Renal cortex interstitium (tissue), 11 donors: ENCODE results near the gene NR1H2. TPM values are rescaled to one million over a fixed set of nuclear protein-coding genes. Genes with fewer than 3 reads are reported as not detected.

Experiments
- DNase-seq, 11 donors: peaks; one replicate each; pipeline ENCODE4 v3.0.0-alpha.2; 2013; ENCODE audit warnings: low read depth in 9 of 11, low spot score in 4 of 11; ENCODE audit errors: extremely low read depth in 1 of 11
- polyA plus RNA-seq, 3 donors: library from polyadenylated mRNA; unstranded; fragments of 120-200 nt; gene quantifications; one replicate each; pipeline ENCODE4 v1.2.1, GENCODE V29; 2013; ENCODE audit not compliant: insufficient read length in 3 of 3

NR1H2 gene
- polyA plus RNA-seq, 3 donors = 25.0 to 43.5 (median 38.5) TPM

DNA sequence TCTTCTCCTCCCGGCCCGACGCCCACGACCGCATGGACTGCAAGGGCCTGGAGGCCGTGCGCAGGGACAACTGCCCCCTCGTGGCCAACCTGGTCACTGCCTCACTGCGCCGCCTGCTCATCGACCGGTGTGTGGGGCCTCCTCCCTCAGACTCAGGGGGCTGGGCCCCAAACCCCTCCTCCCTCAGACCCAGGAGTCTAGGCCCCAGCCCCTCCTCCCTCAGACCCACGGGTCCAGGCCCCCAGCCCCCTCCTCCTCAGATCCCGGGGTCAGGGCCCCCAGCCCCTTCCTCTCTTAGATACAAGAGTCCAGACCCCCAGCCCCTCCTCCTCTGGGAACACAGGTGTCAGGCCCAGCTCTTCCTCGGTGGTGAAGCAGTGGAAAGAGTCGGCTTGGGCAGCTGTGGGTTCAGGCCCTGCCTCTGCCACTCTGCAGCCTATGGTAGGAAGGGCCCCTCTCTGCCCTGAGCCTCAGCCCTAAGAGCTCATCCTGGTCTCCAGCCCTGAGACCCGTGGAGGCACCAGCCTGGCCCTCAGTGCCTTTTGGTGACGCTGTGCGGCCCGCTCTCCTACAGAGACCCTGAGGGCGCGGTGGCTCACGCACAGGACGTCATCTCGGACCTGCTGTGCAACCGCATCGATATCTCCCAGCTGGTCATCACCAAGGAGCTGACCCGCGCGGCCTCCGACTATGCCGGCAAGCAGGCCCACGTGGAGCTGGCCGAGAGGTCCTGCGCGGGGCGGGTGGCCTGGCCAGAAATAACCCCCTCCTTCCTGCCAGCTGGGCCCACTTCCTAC, 38.8 kb downstream of the NR1H2 start:
- peak in 6 of 11 donors; percentile 36 to 63 (median 50) for DNase-seq

DNA sequence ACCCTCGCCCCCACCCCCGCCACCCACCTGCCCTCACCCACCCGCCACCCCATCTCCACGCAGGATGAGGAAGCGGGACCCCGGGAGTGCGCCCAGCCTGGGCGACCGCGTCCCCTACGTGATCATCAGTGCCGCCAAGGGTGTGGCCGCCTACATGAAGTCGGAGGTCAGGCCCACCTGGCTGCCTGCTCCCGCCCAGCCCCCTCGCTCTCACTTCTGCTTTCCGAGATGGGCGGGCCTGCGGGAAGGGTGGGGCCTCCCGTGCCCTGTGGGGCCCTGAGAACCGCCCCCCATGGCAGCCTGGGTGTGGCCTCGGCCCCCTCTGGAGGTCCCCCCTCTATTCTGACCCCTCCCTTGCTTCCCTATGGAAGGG, 39.4 kb downstream of the NR1H2 start:
- DNase-seq = no peak

DNA sequence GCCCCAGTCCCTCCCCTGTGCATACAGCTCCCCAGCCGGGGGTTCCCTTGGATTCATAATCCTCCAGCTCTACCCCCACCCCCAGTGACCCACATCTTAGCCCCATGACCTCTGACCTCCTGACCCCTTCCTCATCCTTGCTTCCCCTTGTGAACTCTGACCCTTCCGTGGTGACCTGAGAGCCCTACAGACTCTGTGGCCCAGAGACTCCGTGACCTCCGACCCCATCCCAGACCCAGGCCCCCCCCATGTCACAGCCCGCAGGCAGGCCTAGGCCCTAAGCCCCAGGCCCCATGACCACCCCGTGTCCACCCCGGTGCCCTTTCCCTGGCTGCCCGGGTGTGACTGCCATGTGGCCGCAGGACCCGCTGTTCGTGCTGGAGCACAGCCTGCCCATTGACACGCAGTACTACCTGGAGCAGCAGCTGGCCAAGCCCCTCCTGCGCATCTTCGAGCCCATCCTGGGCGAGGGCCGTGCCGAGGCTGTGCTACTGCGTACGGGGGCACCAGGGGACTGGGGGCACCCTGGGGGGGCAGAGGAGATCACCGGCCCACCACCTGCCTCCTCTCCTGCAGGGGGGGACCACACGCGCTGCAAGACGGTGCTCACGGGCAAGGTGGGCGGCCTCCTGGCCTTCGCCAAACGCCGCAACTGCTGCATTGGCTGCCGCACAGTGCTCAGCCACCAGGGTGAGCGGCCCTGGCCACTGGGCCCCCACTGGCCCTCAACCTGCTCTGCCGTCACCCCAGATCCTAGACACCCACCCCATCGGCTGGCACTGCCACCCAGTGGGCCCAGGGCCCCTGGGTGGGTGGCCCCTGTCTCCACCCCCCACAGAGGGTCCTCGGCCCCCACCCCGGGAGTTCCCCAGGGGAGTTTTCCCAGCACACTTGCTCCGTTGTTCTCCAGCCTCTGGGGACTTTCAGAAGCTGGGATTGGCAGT, 40.0 kb downstream of the NR1H2 start:
- DNase-seq = no peak

DNA sequence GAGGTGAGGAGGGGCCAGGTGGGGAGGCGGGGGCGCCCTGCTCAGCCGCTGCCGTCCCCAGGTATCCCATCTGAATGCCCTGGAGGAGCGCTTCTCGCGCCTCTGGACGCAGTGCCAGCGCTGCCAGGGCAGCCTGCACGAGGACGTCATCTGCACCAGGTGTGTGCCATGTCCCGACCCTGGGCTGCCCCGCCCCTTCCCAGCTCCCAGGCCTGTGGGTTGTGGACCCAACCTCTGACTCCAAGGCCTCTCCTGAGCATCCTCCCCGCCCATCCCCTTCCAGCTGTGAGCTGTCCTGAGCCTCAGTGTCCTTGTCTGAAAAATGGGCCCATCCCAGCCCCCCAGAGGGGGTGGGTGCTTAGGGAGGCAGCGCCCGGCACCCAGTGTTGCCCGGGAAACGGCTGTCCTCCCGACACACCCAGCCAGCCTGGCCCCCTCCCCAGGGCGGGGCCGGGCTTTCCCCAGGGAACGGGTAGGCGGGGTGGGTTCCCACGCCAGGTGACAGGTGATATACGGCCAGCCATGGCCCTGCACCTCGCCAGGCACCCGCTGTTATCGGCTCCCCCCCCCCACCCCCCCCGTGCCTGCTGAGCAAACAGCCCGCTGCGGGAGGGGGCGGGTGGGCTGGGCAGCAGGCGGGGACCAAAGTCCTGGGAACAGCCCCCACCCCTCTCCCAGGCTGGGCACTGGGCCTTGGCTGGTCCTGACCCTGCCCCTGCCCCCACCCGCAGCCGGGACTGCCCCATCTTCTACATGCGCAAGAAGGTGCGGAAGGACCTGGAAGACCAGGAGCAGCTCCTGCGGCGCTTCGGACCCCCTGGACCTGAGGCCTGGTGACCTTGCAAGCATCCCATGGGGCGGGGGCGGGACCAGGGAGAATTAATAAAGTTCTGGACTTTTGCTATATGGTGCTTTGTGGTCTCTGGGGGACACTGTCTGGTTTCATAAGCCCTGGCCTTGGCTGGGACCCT, 41.1 kb downstream of the NR1H2 start:
- no peak for DNase-seq

DNA sequence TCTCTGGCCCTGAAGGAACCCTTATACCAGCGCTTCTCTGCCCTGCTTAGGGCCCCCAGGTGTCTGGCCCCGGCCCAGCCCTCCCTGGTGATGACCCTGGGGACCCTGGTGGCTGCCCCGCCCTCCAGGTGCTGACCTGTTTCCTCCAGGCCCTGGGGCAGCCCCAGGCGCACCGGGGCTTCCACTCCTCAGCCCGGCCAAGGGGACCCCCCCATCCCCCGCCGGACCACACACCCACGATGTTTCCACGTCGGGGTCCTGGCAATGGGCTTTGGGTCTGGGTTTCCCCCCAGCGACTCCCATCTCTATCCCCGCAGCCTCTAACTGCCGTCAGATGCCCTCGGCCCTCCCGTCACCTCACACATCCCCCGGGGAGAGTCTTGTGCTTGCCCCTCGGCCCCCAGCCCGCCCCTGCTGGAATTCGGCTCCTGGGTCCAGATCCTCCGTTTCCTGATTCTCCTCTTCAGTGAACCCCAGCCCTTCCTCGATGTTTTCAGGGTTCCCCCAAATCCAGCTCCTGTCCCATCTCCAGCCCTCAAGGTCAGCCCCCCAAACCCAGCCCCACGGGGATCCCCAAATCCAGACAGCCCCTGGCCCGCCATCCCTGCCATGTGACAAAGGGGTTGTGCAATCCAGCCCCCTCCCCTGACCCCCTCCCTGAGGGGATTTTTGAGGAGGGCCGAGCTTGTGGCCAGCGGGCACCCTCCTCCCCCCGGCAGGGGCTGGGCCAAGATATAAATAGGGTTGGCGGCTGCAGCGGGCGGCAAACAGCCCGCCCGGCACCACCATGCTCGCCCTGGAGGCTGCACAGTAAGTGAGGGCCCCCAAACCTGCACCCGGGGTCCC, 42.1 kb downstream of the NR1H2 start, which contains the start of gene SPIB:
SPIB (plus strand) TSS at position 763 of the 846 bp plus-strand sequence; CDS start at position 788, 25 bp downstream.
- DNase-seq = no peak

DNA sequence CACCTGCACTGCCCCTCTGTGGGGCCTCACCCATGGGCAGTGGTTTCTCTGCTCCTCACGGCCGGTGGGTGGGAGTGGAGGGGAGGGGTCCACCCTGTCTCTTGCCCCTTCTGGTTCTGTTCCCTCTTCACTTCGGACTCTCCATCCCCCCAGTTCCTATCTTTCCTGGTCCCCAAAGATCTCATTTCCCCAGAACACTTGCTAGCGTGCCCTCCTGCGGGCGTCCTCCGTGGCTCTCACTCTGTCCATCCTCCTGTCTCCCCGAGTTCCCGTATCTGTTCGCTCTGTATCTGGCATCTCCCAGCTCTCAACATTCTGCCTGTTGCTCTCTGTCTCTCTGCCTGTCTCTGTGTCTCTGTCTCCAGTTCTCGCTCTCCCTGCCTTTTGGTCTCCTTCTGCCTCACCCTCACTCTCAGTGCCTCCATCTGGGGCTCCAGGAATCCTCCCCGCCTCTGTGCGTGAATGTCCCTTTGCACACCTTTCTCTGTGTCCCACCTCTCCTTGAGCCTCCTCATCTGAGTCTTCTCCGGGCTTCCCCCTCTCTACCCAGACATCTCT, 42.8 kb downstream of the NR1H2 start:
- no peak for DNase-seq

DNA sequence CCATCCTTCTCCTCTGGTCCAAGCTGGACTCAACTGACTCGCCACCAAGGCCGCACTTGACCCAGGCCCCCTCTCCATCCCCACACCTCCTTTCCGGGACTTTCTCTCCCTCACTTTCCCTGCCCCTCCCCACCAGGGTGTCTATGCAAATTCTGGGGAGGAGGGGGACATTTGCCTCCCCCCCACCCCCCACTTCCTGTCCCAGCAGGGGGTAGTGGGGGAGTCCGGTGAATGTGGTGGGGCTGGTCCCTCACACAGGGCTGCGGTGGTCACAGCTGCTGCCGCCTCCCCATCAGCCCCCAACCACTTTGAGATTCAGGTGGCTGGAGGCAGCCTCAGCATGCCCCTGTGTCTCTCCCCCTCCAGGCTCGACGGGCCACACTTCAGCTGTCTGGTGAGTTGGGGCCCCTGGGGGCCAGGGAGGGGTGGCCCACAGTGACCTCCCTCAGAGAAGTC, 43.4 kb downstream of the NR1H2 start:
- DNase-seq = no peak

DNA sequence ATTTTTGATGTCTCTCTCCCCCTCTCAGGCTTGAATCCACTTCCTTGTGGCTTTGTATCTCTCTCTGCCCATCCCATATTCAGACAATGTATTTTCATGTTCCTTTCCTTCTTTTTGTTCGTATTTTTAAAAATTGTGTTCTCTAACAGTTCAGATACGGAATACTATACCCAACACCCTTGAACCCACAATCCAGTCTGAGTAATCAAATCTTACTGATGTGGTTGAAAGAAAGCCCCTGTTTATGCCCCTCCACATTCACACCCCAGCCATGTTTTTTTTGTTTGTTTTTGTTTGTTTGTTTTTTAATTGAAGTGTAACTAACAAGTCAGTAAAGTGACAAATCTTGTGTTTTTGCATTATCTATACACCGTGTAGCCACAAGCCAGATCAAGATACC, 43.9 kb downstream of the NR1H2 start:
- DNase-seq = no peak

DNA sequence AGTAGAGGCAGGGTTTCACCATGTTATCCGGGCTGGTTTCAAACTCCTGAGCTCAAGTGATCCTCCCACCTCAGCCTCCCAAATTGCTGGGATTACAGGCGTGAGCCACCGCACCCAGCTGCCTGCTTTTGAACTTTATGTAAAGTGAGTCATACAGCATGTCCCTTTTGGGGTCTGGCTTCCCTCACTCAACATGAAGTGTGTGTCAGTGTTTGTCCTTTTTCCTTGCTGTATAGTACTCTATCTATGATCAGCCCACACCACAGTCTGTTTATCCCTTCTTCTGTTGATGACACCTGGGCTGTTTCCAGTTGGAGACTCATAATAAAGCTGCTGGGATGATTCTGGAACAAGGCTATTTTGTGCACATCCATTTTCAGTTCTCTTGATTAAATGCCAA, 44.6 kb downstream of the NR1H2 start:
- no peak for DNase-seq

DNA sequence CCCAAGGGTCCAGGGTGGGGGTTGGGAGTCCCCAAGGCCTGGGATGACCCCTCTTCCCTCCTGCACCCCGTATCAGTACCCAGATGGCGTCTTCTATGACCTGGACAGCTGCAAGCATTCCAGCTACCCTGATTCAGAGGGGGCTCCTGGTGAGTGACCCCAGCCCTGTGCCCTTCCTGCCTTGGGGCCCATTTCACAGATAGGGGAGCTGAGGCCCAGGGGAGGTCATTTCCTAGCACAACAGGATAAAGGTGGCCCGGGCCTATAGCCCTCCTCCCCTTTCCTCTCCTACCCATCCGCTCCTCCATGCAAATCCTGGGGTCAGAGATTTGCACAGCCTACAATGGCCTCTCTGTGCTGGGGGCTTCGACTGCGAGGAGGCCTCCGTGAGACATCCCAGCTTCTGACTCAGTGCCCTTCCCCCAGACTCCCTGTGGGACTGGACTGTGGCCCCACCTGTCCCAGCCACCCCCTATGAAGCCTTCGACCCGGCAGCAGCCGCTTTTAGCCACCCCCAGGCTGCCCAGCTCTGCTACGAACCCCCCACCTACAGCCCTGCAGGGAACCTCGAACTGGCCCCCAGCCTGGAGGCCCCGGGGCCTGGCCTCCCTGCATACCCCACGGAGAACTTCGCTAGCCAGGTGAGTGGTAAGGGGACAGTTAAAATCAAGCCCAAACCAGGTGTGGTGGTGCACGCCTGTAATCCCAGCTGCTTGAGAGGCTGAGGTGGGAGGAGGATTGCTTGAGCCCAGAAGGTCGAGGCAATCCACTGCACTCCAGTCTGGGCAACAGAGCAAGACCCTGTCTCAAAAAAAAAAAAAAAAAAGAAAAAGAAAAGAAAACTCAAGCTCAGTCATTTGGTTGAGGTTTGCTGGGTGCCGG, 46.4 kb downstream of the NR1H2 start:
- DNase-seq = no peak

DNA sequence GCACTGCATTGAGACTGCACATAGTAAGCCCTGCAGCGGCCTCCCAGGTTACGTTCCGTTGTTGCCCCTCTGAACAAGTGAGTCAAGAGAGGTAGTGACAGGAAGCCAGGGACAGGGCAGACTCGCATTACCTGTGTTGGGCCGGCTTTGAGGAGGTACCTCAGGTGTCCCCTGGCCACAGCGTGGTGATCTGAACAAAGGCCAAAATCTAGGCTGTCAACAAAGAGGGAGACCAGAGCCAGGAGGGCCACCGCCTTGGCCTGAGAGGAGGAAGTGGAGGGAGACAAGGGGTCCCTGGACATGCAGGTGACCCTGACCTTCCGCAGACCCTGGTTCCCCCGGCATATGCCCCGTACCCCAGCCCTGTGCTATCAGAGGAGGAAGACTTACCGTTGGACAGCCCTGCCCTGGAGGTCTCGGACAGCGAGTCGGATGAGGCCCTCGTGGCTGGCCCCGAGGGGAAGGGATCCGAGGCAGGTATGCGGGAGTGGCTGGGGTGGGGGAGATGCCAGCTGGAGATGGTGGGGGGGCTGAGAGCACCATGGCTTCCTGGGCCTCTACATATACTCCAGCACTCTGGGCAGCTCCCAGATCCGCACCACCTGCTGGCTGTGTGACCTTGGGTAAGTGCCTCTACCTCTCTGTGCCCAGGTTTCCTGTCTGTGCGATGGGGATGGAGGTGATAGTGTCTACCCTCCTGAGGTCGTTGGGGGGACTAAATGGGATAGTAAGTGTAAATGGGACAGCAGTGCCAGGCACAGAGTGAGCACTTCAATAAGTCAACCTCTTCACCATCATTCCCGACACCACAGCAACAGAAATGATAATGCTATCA, 47.2 kb downstream of the NR1H2 start:
- DNase-seq = no peak

DNA sequence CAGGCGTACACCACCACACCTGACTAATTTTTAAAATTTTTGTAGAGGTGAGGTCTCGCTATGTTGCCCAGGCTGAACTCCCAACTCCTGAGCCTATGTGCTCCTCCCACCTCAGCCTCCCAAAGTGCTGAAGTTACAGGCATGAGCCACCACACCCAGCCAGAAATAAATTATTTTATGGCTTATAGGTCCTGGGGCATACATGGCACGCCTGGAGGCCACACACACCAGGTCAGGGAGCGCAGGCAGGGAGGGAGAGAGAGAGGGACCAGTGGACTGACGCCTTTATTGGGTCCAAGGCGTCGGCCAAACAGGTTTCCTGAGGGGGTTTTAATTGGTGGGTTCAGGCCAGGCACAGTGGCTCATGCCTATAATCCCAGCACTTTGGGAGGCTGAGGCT, 49.3 kb downstream of the NR1H2 start:
- no peak for DNase-seq

DNA sequence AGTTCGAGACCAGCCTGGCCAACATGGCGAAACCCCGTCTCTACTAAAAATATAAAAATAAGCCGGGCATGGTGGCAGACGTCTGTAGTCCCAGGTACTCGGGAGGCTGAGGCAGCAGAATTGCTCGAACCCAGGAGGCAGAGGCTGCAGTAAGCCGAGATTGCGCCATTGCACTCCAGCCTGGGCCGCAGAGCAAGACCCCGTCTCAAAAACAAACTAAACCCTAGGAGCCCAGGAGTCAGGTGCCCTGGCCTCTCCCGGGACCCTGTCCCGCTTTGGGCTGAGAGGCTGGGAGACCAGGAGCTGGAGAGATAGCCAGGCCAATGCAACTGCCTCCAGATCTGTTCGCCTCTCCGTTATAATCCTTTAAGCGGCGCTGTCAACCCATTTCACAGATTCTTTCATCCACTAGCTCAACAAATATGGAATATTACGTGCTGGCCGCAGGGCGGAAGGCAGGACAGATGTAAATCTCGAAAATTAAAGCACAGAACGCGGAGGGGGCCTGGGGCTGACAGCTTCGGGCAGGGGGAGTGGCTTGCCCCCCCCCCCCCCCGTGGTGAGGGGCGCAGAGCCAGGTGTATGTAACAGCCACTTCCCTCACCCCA, 51.2 kb downstream of the NR1H2 start:
- DNase-seq = no peak

DNA sequence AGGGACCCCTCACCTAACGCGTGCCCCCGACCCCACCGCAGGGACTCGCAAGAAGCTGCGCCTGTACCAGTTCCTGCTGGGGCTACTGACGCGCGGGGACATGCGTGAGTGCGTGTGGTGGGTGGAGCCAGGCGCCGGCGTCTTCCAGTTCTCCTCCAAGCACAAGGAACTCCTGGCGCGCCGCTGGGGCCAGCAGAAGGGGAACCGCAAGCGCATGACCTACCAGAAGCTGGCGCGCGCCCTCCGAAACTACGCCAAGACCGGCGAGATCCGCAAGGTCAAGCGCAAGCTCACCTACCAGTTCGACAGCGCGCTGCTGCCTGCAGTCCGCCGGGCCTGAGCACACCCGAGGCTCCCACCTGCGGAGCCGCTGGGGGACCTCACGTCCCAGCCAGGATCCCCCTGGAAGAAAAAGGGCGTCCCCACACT, 51.8 kb downstream of the NR1H2 start:
- DNase-seq = peak; percentile 47 to 88 (median 82)

DNA sequence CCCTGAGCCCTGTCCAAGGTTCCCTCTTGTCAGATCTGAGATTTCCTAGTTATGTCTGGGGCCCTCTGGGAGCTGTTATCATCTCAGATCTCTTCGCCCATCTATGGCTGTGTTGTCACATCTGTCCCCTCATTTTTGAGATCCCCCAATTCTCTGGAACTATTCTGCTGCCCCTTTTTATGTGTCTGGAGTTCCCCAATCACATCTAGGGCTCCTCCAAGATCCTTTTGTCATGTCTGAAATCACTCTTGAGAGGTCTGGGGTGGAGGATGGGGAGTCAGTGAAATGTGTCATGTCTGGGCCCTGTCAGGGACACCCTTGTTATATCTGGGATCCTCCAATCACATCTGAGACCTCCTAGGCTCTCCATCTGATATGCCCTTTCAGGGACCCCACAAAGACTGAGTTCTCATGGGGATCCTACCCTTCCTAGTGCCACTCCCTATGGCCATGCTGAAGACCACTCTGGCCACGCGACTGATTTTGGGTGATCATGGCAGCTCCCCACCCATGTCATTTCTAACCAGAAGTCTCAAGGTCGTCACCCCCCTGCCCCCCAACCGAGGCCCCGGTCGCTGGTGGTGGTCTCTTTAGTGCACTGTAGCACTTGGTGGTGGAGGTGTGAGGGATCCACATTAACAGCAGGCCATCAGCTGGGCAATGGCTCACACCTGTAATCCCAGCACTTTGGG, 52.7 kb downstream of the NR1H2 start:
- no peak for DNase-seq
